GM19455 (cell line): Measurements from ENCODE around the gene SNTG2.
"Not testable (repeated sequence)": the region's sequence is repeated elsewhere in the genome, so short reads cannot be mapped to it uniquely, and the experiment has no call there.

ENCODE experiments used
- ATAC-seq: cut with Tn5 transposase; IDR thresholded peaks from one replicate; pipeline ENCODE4 v1.9.1; 2021; ENCODE audit not compliant: unreplicated experiment

SNTG2 gene

DNA sequence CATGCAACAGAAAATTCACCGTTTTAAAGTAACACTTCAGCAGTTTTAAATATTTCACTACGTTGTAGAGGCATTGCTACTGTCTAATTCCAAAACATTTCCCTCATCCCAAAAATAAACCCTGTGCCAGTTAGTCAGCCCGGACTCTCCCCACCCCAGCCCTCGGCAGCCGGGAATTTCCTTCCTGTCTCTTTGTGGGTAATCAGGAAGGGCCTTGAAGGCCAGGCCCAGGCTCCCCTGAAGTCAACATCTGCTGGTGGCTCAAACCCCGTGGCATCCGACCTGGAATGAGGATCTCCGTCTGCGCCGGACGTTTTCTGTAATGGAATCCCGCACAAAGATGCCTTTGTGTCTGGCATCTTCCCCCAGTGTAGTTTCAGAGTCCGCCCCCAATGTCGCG lies 219.6 kb downstream of the SNTG2 start:
- ATAC-seq, result no peak

DNA sequence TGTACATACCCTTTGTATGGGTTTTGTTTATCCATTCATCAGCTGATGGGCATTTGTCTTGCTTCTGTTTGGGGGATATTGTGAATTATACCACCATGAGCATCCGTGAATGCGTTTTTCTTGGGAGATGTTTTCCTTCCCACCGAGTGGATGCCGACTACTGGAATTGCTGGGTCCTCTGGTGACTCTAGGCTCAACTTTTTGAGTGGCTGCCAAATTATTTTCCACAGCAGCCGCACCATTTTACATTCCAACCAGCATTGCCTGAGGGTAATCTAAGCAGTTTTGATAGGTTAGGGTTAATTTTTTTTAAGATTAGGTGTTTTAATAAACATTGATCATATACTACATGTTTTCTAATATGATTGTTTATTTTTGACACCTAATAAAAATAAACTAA lies 220.1 kb downstream of the SNTG2 start:
- no peak for ATAC-seq

DNA sequence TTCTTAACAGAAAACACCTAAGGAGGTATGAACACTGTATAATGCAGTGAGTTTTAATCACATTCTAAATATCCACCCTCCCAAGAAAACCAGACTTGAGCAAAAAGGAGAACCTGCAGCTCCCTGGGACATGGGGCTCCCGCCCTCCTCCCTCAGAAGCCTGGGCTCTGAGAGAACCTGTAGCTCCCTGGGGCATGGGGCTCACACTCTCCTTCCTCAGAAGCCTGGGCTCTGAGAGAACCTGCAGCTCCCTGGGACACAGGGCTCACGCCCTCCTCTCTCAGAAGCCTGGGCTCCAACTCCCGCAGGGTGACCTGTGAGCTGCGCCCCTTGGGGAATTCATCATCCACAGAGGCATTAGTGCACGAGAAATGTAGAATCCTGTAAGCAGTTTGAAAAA lies 222.9 kb downstream of the SNTG2 start:
- ATAC-seq, result no peak

DNA sequence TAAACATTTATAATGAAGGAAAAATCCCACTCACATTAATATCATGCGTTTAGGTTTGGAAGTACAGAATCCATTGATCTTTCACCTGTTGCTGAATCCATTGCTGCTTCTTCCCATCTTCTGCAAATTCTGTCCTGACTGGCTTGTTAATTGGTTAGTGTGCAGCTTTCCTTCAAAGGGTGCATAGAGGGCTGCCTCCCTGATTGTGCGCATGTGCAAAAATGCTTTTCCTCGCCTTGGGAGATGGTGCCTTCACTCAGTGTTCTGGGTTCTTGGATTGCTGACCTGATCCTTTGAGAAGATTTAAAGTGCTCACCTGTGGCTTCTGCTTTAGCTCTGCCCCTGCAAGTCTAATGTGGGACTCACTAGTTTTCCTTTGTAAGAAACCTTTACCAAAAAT lies 231.2 kb downstream of the SNTG2 start:
- no peak for ATAC-seq

GRCh38 chr2:1183300-1183699 lies 232.7 kb downstream of the SNTG2 start:
- ATAC-seq, result no peak

DNA sequence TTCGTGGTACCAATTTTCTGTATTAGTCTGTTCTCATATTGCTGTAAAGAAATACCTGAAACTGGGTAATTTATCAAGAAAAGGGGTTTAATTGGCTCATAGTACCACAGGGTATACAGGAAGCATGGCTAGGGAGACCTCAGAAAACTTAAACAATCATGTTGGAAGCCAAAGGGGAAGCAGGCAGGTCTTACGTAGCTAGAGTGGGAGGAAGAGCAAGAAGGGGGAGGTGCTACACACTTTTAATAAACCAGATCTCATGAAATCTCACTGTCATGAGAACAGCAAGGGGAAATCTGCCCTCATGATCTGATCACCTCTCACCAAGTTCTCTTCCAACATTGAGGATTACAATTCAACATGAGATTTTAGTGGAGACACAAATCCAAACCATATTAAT lies 235.8 kb downstream of the SNTG2 start:
- ATAC-seq, result no peak

DNA sequence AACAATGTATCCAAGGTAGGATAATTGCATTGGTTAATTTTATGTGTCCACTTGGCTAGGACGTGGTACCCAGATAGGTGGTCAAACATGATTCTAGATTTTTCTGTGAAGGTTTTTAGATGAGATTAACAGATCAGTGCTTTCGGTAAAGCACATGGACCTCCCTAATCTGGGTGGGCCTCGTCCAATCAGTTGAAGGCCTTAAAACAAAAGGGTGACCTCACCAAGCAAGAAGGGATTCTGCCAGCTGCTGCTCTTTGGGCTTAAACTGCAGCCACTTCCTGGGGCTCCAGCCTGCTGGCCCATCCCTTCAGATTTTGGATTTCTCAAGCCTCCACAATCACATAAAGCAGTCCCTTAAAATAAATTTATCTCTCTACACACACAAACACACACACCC lies 236.5 kb downstream of the SNTG2 start:
- no peak for ATAC-seq

DNA sequence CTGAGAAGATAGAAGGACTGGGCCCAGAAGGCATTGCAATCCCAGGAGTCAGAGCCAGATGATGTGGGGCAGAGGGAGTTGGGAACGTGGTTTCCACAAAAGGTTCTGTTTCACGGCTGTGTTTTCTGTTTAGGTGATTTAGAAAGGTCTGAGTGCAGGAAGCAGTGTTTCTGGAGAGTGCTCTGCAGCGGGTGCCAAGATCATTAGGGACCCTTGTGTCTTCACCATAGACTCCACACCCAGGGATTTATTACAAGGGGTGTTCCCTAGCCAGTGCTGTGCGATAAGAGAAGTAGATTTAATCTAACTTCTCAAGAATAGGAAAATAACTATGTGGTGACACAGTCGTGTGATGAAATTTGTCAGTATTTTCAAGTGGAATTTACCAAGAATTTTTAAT lies 241.5 kb downstream of the SNTG2 start:
- no peak for ATAC-seq

DNA sequence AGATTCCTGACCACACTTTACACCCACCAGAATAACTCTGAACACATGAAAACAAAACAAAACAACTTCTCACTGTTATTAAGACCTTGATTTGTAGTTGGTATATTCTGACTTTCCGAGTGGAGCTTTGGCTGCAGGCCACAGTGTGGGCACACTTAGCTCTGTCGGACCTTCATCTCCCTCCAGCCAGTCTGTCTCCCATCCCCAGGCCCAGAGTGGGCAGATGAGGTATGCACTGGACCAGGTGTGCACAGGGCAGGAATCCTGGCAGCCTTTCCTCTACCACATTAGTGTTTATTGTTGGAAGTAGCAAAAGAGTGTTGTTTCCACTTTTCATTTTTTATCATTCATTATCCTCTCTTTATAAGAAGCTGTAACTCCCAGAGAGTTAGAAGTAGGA lies 243.2 kb downstream of the SNTG2 start:
- no peak for ATAC-seq

- ATAC-seq, result no peak
These were observed 253.1 kb downstream of the SNTG2 start for GRCh38 chr2:1203772-1204171.

GRCh38 chr2:1205853-1206252 lies 255.2 kb downstream of the SNTG2 start:
- no peak for ATAC-seq

GRCh38 chr2:1207962-1208510 lies 257.4 kb downstream of the SNTG2 start:
- no peak for ATAC-seq

DNA sequence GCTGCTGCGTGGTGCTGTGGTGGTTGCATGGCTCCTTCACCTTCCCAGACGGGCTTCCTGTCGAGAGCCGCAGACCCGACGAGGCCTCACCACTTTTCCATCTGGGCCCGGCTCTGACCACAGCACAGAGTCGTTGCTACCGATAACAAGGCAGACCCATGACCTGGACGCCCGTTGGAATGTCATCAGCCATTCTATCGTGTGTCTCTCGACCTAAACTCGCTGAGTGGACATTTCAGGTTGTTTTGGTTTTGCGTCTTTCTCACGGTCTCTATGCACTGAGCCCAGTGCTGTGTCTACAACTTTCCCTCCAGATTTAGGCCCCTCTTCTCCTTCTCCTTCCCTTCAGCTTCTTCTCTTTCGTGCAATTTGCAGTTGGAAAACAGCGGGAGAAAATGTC lies 257.9 kb downstream of the SNTG2 start:
- no peak for ATAC-seq

GRCh38 chr2:1209246-1209645 lies 258.6 kb downstream of the SNTG2 start:
- no peak for ATAC-seq

DNA sequence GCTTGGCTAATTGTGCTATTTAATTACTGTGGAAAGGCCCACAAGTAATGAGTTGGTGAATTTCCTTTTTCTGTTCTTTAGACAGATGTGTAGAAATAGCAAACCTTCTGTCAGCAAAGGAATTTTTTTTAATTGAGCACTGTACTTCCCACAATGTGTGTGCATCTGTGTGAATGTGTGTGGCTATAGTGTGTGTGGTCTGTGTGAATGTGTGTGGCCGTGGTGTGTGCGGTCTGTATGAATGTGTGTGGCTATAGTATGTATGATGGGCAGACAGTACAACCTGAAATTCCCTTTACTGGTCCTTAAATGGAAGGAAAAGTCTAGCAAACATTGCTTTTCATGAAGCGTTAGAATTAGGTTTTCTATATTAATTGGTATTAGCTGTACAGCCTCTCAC lies 259.1 kb downstream of the SNTG2 start:
- ATAC-seq, result no peak

DNA sequence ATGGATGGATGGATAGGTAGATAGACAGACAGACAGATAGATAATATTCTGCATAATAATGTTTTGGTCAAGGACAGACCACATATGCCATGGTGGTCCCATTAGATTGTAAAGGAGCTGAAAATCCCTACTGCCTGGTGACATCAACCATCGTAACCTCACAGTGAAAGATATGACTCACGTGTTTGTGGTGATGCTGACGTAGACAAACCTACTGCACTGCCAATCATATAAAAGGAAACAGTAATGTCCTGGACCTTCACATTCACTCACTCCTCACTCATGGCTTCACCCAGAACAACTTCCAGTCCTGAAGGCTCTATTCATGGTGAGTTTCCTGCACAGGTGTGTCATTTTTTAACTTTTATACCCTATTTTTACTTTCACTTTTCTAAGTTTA lies 259.7 kb downstream of the SNTG2 start:
- ATAC-seq, result no peak

GRCh38 chr2:1219901-1220573 lies 269.4 kb downstream of the SNTG2 start:
- ATAC-seq, result no peak

DNA sequence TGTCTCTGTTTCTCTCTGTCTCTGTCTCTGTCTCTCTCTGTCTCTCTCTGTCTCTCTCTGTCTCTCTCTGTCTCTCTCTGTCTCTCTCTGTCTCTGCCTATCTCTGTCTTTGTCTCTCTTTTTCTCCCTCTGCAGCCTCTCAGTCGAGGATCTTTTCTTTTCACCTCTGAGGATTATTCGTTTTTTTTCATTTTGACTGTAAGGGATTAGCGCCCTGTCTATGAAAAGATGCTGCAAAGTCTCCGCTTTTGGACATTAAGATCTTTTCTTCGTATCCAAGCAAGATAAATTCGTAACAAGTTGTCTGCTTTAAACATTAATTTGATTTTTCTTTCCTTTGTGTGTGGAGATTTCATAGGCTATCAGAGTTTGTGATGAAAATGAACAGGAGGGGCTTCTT lies 271.4 kb downstream of the SNTG2 start:
- no peak for ATAC-seq

DNA sequence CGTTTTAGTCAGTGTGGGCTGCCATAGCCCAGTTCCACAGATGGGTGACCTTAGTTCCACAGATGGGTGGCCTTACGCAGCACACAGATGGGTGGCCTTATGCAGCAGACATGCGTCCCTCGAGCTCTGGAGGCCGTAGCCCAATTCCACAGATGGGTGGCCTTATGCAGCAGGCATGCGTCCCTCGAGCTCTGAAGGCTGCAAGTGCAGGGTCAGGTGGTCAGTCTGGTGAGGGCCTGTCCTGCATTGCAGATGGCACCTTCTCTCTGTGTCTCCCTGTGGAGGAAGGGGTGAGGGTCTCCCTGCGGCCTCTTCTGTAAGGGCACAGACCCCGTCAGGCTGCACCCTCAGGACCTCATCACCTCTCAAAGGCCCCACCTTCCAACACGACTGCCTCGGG lies 273.1 kb downstream of the SNTG2 start:
- ATAC-seq, result no peak

GRCh38 chr2:1224901-1225300 lies 274.3 kb downstream of the SNTG2 start:
- no peak for ATAC-seq

DNA sequence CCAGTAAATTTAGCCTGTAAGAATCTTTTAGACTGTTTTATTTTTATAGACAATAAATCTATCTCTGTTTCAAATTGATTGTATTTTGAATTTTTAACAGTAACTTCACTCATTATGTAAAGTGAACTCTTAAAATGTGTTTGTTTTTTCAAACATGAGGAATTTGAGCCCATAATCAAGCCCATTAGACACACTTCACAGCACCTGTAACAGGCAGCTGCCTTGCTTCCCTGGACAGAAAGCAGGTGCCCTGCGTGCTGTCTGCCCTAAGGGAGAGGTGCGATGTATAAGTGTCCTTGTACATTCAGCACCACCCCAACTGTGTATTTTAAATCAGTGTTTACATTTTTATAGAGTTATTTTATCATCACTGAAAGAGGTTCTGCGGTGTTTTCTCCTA lies 276.1 kb downstream of the SNTG2 start:
- ATAC-seq, result no peak

- no peak for ATAC-seq
These were observed 276.7 kb downstream of the SNTG2 start for GRCh38 chr2:1227274-1227900.

DNA sequence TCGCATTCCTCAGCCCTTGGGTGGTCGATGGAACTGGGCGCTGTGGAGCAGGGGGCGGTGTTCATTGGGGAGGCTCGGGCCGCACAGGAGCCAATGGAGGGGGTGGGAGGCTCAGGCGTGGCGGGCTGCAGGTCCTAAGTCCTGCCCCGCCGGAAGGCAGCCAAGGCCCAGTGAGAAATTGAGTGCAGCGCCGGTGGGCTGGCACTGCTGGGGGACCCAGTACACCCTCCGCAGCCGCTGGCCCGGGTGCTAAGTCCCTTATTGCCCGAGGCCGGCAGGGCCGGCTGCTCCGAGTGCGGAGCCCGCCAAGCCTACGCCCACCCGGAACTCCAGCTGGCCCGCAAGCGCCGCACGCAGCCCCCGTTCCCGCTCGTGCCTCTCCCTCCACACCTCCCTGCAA lies 278.9 kb downstream of the SNTG2 start:
- ATAC-seq, result not testable (repeated sequence)
